COLO668 (cell line): ENCODE data around the gene TIMELESS.
"Not testable (repeated sequence)": the region's sequence is repeated elsewhere in the genome, so short reads cannot be mapped to it uniquely, and the experiment has no call there.

Experiments used
- DNase-seq: peaks from one replicate; lab custom pipeline; 2025; ENCODE audit not compliant: unreplicated experiment; lab: John Stamatoyannopoulos, UW

The TIMELESS gene

DNA sequence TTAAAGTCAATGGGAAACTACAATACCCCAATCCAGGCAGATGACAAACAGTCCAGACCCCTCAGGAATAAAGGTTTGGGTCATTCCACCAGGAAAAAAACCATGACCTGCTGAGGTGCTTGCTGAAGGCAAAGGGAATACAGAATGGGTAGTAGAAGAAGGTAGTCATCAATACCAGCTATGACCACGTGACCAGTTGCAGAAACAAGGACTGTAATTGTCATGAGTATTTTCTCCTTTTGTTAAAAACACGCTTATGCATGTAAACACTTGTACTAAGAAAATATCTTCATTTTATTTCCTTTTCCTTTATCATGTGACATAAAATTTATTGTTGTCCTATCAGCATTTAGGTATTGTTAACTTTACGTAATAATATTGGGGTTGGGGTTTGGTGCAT lies 45.0 kb downstream of the TIMELESS start:
- not testable (repeated sequence) for DNase-seq

DNA sequence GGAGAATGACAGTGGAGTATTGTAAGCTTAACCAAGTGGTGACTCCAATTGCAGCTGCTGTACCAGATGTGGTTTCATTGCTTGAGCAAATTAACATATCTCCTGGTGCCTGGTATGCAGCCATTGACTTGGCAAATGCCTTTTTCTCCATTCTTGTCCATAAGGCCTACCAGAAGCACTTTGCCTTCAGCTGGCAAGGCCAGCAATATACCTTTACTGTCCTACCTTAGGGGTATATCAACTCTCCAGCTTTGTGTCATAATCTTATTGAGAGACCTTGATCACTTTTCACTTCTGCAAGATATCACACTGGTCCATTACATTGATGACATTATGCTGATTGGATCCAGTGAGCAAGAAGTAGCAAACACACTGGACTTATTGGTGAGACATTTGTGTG lies 47.6 kb downstream of the TIMELESS start:
- DNase-seq, result not testable (repeated sequence)

DNA sequence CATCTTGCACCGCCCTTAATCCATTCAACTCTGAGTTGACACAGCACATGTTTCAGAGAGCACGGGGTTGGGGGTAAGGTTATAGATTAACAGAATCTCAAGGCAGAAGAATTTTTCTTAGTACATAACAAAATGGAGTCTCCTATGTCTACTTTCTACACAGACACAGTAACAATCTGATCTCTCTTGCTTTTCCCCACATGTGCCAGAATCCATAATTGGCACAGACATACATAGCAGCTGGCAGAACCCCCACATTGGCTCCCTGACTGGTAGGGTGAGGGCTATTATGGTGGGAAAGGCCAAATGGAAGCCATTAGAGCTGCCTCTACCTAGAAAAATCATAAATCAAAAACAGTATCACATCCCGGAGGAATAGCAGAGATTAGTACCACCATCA lies 48.1 kb downstream of the TIMELESS start:
- DNase-seq, result not testable (repeated sequence)

DNA sequence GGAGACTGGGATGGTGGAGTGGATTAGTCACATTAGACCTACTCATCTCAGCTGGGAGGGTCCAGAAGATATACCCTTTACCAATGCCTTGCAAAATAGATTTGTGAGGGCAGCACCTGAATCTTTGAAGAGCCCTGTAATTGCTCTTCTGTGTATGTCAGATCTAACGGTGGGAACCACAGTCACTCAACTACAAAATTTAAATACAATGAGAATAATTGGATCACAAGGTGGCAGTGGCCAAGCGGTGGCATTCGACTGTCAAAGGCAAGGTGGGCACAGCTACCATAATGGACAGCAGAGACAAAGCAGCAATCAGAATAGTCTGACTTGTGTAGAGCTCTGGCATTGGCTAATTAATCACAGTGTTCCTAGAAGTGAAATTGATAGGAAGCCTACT lies 49.8 kb downstream of the TIMELESS start:
- not testable (repeated sequence) for DNase-seq

DNA sequence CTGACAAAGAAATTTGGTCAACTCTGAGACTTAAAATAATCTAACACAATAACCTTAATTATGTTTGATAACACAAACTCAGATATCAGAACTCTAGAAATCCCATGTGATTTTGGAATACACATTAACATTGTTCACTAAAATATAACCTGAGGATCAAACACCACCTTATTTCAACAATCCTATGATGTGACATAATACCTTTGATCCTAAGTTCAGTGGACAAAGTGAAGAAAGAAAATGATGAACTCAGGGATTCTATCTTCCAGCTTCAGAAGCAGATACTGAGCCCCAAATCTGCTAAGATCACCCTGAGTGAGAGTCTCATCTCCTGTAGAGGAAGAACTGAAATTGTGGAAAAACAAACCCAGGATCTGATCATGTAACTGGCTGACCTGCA lies 50.9 kb downstream of the TIMELESS start:
- DNase-seq, result no peak

DNA sequence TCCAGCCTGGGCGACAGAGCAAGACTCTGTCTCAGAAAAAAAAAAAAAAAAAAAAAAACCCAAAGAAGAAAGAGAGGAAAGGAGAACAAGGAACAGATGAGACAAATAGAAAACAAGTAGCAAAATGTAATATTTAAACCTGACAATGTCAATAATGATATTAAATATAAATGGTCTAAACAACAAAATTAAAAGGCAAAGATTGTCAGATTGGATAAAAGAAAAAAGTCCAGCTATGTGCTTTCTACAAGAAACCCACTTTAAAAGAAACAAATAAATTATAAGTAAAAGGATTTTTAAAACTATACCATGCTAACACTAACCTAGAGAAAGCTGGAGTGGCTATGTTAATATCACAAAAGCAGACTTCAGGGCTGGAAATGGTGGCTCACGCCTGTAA lies 56.9 kb downstream of the TIMELESS start:
- DNase-seq, result no peak

DNA sequence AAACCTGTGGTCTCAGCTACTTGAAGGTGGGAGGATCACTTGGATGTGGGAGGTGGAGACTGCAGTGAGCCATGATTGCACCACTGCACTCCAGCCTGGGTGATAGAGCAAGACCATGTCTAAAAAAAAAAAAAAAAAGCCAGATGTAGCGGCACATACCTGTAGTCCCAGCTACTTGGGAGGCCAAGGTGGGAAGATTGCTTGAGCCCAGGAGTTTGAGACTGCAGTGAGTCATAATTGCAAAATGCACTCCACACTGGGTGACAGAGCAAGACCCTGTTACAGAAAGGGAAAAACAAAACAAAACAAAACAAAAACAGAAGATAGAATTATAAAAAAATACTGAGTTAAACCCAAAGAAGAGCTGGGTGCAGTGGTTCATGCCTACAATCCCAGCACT lies 57.5 kb downstream of the TIMELESS start:
- no peak for DNase-seq

DNA sequence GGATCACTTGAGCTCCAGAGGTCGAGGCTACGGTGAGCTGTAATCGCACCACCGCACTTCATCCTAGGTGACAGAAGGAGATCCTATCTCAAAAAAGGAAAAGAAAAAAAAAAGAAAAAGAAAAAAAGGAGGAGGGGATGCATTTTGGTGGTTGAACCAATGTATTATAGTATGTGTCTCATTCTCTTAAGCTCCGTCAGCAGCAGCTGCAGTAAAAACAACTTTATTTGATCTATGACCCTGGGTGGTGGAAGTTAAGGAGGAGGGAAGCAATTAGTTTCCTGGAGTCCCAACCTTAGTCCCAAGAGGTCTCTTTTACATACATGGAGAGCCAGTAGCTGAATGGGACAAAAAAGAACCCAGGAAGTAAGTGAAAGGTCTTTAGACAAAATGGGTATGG lies 59.8 kb downstream of the TIMELESS start:
- no peak for DNase-seq

DNA sequence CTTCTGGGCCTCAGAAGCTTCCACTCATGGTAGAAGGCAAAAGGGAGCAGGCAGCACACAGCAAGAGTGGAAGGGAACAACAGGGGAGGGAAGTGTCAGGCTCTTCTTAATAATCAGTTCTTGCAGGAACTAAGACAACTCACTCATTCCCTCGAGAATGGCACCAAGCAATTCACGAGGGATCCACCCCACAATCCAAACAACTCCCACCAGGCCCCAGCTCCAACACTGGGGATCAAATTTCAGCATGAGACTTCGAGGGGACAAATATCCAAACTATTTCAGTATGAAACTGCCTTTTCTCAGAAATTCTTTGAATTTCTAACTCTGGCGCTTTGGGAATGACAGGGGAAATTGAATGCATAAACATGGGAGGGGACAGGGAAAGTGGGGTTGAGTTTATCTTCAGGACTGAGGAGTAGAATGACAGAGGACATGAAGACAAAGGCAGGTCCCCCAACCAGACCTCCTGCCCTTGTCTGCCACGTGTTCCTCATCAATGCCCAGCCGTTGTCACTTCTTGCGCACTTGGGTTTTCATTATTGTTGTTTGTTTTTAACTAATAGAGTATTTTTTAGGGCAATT lies 62.0 kb downstream of the TIMELESS start:
- DNase-seq, result no peak

DNA sequence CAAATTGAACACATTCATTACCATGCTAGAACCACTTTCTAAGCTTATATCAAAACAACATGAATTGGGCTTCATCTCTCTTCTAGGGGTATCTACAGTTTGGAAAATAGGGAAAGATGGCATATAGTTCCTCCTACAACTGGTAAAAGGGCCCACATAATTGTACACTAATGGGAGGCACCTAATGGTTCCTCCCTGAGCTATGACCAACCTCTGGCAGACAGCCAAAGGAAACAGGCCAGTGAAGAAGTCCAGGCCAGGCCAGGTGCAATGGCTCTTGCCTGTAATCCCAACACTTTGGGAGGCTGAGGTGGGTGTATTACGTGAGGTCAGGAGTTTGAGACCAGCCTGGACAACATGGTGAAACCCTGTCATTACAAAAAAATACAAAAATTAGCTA lies 63.4 kb downstream of the TIMELESS start:
- DNase-seq, result peak; percentile 53

DNA sequence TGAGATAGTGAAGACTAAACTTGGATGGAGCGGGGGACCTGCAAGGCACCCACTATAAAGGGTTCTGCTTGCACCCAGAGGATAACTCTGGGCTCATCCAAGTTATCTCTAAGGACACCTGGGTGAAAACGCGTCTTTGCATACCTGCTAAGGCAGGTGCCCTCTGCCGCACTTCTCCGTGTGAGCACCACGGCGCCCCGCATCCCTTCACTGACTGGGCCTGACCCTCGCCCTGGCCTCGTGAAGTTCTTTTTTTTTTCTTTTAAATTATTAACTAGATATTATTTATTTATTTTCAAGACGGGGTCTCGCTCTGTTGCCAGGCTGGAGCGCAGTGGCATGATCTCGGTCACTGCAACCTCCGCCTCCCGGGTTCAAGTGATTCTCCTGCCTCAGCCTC lies 66.6 kb downstream of the TIMELESS start:
- no peak for DNase-seq

DNA sequence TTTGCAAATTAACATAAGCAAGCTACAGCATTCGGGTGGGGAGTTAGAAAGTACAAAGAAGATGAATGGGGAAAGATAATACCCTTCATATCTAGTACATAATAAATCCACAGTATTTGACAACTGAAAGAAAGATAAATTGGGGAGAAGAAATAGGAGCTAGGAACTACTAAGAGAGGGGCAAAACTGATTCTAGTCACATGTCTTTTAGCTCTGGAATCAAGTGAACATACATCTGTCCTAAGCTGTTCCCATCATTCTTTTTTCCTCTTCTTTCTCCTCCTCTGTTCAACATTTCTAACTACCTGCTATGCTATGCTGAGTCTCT lies 71.3 kb downstream of the TIMELESS start:
- no peak for DNase-seq

DNA sequence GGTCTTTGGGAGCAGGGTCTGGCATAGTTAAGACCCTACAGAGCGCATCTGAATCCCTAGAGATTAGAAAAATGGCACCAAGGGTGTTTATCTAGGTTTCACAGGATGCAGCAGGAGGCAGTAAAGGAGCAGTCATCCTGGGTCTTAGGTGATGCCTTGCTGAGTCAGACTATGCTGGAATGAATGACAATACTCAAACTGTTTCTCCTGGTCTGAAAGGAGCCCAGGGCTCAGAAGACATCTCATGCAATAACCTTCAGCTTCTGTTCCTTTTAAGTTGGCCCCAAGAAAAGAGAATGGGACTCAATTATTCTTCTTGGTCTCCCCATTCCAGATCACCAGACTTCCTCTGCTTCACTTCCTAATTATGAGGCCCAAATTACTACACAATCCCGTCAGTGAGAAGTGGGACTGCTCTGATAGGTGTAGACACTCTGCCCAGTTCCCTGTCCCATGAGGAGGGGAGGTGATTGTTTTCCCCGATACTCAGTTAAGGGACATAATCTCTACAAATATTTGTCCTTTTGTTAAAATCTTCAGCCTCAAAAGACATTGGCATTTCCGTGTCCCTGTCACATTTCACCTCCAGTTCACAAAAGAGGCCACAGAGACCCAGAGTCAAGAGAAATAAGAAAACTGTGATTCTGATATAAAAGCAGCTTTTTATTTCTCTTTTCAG lies 71.8 kb downstream of the TIMELESS start:
- no peak for DNase-seq

DNA sequence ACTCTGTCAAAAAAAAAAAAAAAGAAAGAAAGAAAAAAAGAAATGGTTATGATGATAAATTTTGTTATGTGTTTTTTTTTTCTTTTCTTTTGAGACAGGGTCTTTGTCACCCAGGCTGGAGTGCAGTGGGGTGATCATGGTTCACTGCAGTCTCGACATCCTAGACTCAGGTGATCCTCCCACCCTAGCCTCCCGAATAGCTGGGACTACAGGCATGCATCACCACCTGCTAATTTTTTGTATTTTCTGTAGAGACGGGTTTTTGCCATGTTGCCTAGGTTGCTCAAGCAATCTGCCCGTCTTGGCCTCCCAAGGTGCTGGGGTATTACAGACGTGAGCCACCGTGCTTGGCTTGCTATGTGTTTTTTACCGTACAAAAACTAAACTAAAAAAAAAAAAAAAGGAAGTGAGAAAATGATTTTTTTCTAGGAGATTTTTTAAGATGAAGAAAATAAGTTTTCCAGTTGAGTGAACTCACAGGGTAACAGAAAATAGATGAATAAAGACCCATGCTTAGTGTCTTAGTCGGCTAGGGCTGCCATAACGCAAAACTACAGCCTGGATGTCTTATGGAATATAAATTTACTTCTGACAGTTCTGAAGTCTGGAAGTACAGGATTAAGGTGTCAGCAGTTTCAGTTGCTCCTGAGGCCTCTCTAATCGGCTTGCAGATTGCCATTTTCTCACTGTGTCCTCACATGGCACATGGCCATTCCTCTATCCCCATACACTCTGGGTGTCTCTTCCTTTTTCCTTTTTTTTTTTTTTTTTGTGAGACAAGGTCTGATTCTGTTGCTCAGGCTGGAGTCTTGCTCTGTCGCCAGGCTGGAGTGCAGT lies 73.4 kb downstream of the TIMELESS start:
- DNase-seq, result no peak

DNA sequence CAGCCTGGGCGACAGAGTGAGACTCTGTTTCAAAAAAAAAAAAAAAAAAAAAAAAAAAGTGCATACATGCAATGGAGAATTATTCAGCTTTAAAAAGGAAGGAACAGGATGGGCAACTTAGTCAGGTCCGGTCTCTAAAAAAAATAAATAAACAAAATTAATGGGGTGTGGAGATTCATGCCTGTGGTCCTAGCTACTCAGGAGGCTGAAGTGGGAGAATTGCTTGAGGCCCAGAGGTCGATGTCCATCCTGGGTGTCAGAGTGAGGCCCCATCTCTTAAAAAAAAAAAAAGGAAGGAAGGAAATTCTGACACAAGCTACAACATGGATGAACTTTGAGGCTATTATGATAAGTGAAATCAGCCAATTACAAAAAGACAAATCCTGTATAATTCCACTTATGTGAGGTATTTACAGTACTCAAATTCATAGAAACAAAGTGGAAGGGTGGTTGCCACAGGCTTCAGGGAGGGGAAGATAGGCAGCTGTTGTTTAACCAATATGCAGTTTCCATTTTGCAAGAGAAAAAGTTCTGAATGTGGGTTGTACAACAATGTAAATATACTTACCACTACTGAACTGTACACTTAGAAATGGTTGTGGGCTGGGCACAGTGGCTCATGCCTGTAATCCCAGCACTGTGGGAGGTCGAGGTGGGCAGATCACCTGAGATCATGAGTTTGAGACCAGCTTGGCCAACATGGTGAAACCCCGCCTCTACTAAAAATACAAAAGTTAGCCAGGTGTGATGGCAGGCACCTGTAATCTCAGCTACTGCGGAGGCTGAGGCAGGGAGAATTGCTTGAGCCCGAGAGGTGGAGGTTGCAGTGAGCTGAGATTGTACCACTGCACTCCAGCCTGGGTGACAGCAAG lies 74.3 kb downstream of the TIMELESS start:
- DNase-seq, result no peak

DNA sequence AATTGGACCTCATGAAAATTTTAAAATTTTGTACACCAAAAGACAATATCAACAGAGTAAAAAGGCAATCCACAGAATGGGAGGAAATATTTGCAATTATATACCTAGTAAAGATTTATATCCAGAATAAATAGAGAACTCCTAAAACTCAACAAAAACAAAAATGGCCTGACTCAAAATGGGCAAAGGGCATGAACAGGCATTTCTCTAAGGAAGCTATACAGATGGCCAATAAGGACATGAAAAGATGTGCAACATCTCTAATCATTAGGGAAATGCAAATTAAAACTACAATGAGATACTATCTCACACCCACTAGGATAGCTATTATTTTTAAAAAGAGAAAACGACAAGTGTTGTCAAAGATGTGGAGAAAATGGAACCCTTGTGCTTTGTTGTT lies 75.7 kb downstream of the TIMELESS start:
- no peak for DNase-seq

DNA sequence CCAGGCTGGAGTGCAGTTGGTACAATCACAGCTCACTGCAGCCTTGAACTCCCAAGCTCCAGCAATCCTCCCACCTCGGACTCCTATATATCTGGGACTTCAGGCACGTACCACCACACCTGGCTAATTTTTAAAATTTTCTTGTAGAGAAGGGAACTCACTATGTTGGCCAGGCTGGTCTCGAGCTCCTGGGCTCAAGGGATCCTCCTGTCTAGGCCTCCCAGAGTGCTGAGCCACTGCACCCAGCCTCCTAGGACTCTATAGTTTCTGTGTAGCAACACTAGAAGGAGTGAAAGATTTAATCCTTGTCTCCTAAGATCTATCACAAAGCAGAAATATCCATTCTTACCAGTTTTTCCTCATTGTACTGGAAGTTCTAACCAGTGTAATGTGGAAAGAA lies 82.3 kb downstream of the TIMELESS start:
- no peak for DNase-seq
